Measurements from ENCODE around the gene SERPINB2. TPM values are rescaled to one million over a fixed set of nuclear protein-coding genes. Genes with fewer than 3 reads are reported as not detected.

SERPINB2 gene
- total and polyA plus RNA-seq, 12 donors, result 0.12 to 0.20 (median 0.14) TPM; not detected in 9

DNA sequence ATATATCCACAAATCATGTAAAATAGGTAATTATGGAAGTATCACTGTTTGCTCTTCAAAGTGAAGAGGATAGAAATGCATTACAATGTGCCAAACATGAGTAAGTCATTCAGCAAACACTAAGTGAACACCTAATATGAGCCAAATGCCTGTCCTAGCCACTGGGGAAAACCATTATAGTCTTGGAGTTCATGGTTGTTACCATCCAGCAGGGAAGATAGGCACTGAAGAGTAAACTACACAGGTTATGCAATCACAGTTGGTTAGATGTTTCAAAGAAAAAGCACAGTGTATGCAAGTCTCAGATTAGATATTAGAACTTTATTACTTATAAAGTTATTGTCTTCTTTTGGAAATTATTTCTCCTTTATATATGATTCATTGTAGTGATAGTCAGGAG is 3.9 kb upstream of the SERPINB2 start:
- ATAC-seq, result no peak
- H3K4me1 ChIP-seq, result peaks cover 0 to 13% (median 7%) of the 10 kb centered on the region in 9 donors
- intact Hi-C loops (cut with DNase I), result no loop called here
- no peak overlapping the region for H3K27ac ChIP-seq
- H3K27me3 ChIP-seq, result no peaks in the 10 kb centered on the region
- H3K36me3 ChIP-seq, result no peaks in the 10 kb centered on the region
- no peak for DNase-seq
- H3K9me3 ChIP-seq, result no peaks in the 10 kb centered on the region
- H3K4me3 ChIP-seq, result no peak overlapping the region
- TF ChIP-seq CTCF (IDR thresholded peaks at IDR 0.05), result no peak

- DNase-seq, result no peak
- TF ChIP-seq CTCF (IDR thresholded peaks at IDR 0.05), result no peak
- Histone ChIP-seq H3K27ac (no peak overlapping the region), H3K36me3 (no peaks in the 10 kb centered on the region), H3K4me1 (peaks cover 0 to 31% (median 0%) of the 10 kb centered on the region in 9 donors), H3K4me3 (no peak overlapping the region), H3K9me3 (no peaks in the 10 kb centered on the region), H3K27me3 (no peaks in the 10 kb centered on the region)
- no peak for ATAC-seq
- intact Hi-C loops (cut with DNase I), result no loop called here
- WGBS, 2 donors, result 9 to 12% methylated on average over 1 of the region's 1 CpG
Measured at GRCh38 chr18:63888470-63889190, 1.1 kb downstream of the SERPINB2 start.

DNA sequence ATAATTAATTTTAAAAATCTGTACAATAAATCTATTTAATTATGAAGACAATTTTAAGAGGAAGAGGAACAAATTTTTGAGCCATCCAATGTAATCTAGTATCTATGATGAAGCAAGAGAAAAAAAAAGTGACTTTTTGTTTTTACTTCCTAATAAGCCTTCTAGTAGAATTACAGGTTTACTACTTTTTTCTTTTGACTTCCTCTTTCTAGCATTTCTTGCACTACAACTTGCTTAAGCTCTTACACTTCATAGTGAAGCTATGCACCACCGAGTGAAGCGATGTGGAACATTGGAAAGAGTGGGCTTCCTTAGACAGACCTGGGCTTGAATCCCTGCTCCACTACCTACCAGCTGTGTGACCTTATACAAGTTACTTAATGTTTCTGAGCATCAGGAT is 2.1 kb downstream of the SERPINB2 start:
- Histone ChIP-seq H3K9me3 (no peaks in the 10 kb centered on the region), H3K27ac (no peak overlapping the region), H3K27me3 (peaks cover 0 to 3% (median 0%) of the 10 kb centered on the region in 7 donors), H3K4me3 (no peak overlapping the region), H3K36me3 (no peaks in the 10 kb centered on the region), H3K4me1 (peaks cover 0 to 35% (median 0%) of the 10 kb centered on the region in 9 donors)
- TF ChIP-seq CTCF (IDR thresholded peaks at IDR 0.05), result no peak
- no peak for ATAC-seq
- DNase-seq, result no peak
- 86 to 90% methylated on average over 2 of the region's 2 CpGs for WGBS, 2 donors
- intact Hi-C loops (cut with DNase I), result no loop called here

GRCh38 chr18:63890237-63890949 is 2.9 kb downstream of the SERPINB2 start:
- WGBS, 2 donors, result 81 to 84% methylated on average over 6 of the region's 6 CpGs
- Histone ChIP-seq H3K4me1 (peaks cover 0 to 36% (median 0%) of the 10 kb centered on the region in 9 donors), H3K9me3 (no peaks in the 10 kb centered on the region), H3K27me3 (peaks cover 0 to 3% (median 0%) of the 10 kb centered on the region in 7 donors), H3K27ac (no peak overlapping the region), H3K4me3 (no peak overlapping the region), H3K36me3 (no peaks in the 10 kb centered on the region)
- ATAC-seq, result no peak
- no peak for DNase-seq
- TF ChIP-seq CTCF (IDR thresholded peaks at IDR 0.05), result no peak
- intact Hi-C loops (cut with DNase I), result no loop called here

All from heart right ventricle (tissue), 16 donors.